HepG2 (cell line): Measurements from ENCODE around the gene OVOL3. TPM values are rescaled to one million over a fixed set of nuclear protein-coding genes. Genes with fewer than 3 reads are reported as not detected.
"Not testable (repeated sequence)": the region's sequence is repeated elsewhere in the genome, so short reads cannot be mapped to it uniquely, and the experiment has no call there.

ENCODE experiments used
- ATAC-seq: fragments of 200-7000 bp; cut with Tn5 transposase; 3 replicates; pipeline ENCODE4 v1.9.1; 2020; ENCODE audit warnings: mild to moderate bottlenecking, moderate library complexity
- BruUV-seq: library from RNA; stranded (reverse); fragments of 400-500 nt; replicated peaks from 2 replicates; lab custom pipeline; 2021; lab: Mats Ljungman, UMichigan
- CTCF ChIA-PET: fragments of 300-600 bp; formaldehyde crosslinking; extraction: SDS; loops from one replicate; lab custom pipeline; 2021; ENCODE audit warnings: low total read pairs, inconsistent platforms, low intra/inter-chr PET ratio; lab: Yijun Ruan, JAX
- POLR2A ChIA-PET: fragments of 350-600 bp; sonication (Branson Sonifier 250); formaldehyde crosslinking; loops from one replicate; lab custom pipeline; 2020; ENCODE audit warnings: antibody characterized with exemption, inconsistent platforms; lab: Yijun Ruan, JAX
- DNase-seq: peaks from one replicate; pipeline ENCODE4 v3.0.0-alpha.2; 2015; ENCODE audit warnings: low spot score
- FAIRE-seq: peaks from 3 replicates; lab custom pipeline; 2011; peaks lifted over from hg19 to GRCh38; lab: Jason Lieb, UNC
- H2AFZ ChIP-seq: one replicate; pipeline ENCODE4 v1.6.1; 2011; ENCODE audit warnings: low read length, inconsistent platforms
- H3K27ac ChIP-seq: fragments of 300-600 bp; 3 replicates; pipeline ENCODE4 v1.8.0; 2011; ENCODE audit warnings: mixed run types, mild to moderate bottlenecking, mixed read lengths, low read length, inconsistent platforms; ENCODE audit not compliant: insufficient read depth; ENCODE audit errors: extremely low read length
- H3K27me3 ChIP-seq, 2 experiments: fragments of 200-600 bp in 1 of 2; 2 replicates in 1 of 2; 3 replicates in 1 of 2; pipeline versions ENCODE4 v1.6.0 to v1.8.0; 2011; ENCODE audit warnings: low read length in 2 of 2, mild to moderate bottlenecking in 2 of 2, moderate library complexity in 2 of 2, inconsistent platforms in 1 of 2; ENCODE audit not compliant: insufficient read depth in 2 of 2, control insufficient read depth in 1 of 2
- H3K36me3 ChIP-seq, 2 experiments: fragments of 200-600 bp in 1 of 2; replicated peaks in 1 of 2; 2 replicates in 1 of 2; 3 replicates in 1 of 2; pipeline versions ENCODE4 v1.5.1 to v1.8.0; 2011; ENCODE audit warnings: low read length in 2 of 2, inconsistent platforms in 1 of 2; ENCODE audit not compliant: insufficient read depth in 2 of 2, control insufficient read depth in 1 of 2
- H3K4me1 ChIP-seq: 2 replicates; pipeline ENCODE4 v1.5.1; 2012; ENCODE audit warnings: low read length, inconsistent platforms; ENCODE audit not compliant: insufficient read depth
- H3K4me2 ChIP-seq: 2 replicates; pipeline ENCODE4 v1.6.0; 2011; ENCODE audit warnings: low read depth, low read length, inconsistent platforms
- H3K4me3 ChIP-seq, 3 experiments: fragments of 200-600 bp in 1 of 3; sonication (generic), shearing (Covaris generic) in 1 of 3; replicated peaks in 1 of 3; 2 replicates each; pipeline ENCODE4 v1.5.1; 2011 to 2016; ENCODE audit warnings: low read length in 3 of 3, inconsistent platforms in 2 of 3, low read depth in 2 of 3, mild to moderate bottlenecking in 2 of 3, control low read depth in 1 of 3, mixed read lengths in 1 of 3; ENCODE audit not compliant: insufficient read depth in 1 of 3
- H3K79me2 ChIP-seq: one replicate; pipeline ENCODE4 v1.6.1; 2011; ENCODE audit warnings: low read length, inconsistent platforms; ENCODE audit not compliant: insufficient read depth
- H3K9ac ChIP-seq: 2 replicates; pipeline ENCODE4 v1.6.0; 2011; ENCODE audit warnings: mild to moderate bottlenecking, low read depth, low read length, inconsistent platforms; ENCODE audit not compliant: insufficient read depth
- H3K9me3 ChIP-seq: 2 replicates; pipeline ENCODE4 v1.5.1; 2012; ENCODE audit warnings: mild to moderate bottlenecking, low read length
- H4K20me1 ChIP-seq: 2 replicates; pipeline ENCODE4 v1.6.0; 2011; ENCODE audit warnings: inconsistent platforms, mild to moderate bottlenecking, low read length, moderate library complexity; ENCODE audit not compliant: insufficient read depth
- MYC ChIP-seq: sonication (generic); formaldehyde crosslinking; IDR thresholded peaks from 2 replicates; pipeline ENCODE4 v1.9.0; 2021; ENCODE audit warnings: missing genetic modification reagents, borderline replicate concordance
- ZBTB46 ChIP-seq: sonication (generic); formaldehyde crosslinking; IDR thresholded peaks from 2 replicates; pipeline ENCODE4 v1.4.0; 2020; ENCODE audit warnings: mild to moderate bottlenecking, missing genetic modification reagents, borderline replicate concordance
- ZMYM4 ChIP-seq: sonication (generic); formaldehyde crosslinking; IDR thresholded peaks from 2 replicates; pipeline ENCODE4 v1.8.1; 2023; ENCODE audit warnings: mild to moderate bottlenecking, missing genetic modification reagents
- WGBS: methylation state at CpG from one replicate; pipeline ENCODE4 v1.1.6; 2017; ENCODE audit warnings: low lambda C conversion rate; 5-methylcytosine and 5-hydroxymethylcytosine counted together
- in situ Hi-C: cut with HindIII; loops from 2 replicates; pipeline ENCODE4 v1.10.0; 2017; ENCODE audit warnings: low pct_unique_long_range_greater_than_20kb; ENCODE audit not compliant: extremely low pct_ligation_motif_present
- intact Hi-C: fragments of 100-400 bp; cut with micrococcal nuclease; formaldehyde crosslinking; loops from one replicate; pipeline ENCODE4 v1.10.0; 2022; ENCODE audit not compliant: unreplicated experiment
- polyA plus RNA-seq, 8 experiments: library from polyadenylated mRNA; depleted of rRNA in 3 of 8; stranded (reverse) in 7 of 8; unstranded in 1 of 8; fragments of >200 nt; fragmentation: Illumina TruSeq in 4 of 8; extraction: Trizol in 4 of 8; gene quantifications; 2 replicates each; pipeline versions ENCODE4 v1.2.1 to v1.2.3, GENCODE V29; 2011 to 2016; ENCODE audit warnings: low read depth in 4 of 8, missing spikeins in 1 of 8, mixed read lengths in 1 of 8; ENCODE audit not compliant: insufficient read depth in 1 of 8
- total RNA-seq, 5 experiments: library from RNA; depleted of rRNA; stranded (reverse); fragments of >200 nt; fragmentation: Illumina TruSeq; extraction: Trizol; gene quantifications; 2 replicates each; pipeline ENCODE4 v1.2.3, GENCODE V29; 2016; ENCODE audit warnings: low read depth in 1 of 5
- TF ChIP-seq, protein P1 (sequence below): sonication (generic); formaldehyde crosslinking; IDR thresholded peaks from 2 replicates; pipeline ENCODE4 v1.9.0; 2022; ENCODE audit warnings: low read depth, missing genetic modification reagents
- TF ChIP-seq, protein P2 (sequence below): sonication (generic); formaldehyde crosslinking; IDR thresholded peaks from 2 replicates; pipeline ENCODE4 v1.8.1; 2022; ENCODE audit warnings: low read depth, mild to moderate bottlenecking, missing genetic modification reagents

Gene OVOL3
- total and polyA plus RNA-seq, 2 of the 13 experiments (the other 11 are each of a cell fraction or from before 2014, with no cell fraction given): not detected

DNA sequence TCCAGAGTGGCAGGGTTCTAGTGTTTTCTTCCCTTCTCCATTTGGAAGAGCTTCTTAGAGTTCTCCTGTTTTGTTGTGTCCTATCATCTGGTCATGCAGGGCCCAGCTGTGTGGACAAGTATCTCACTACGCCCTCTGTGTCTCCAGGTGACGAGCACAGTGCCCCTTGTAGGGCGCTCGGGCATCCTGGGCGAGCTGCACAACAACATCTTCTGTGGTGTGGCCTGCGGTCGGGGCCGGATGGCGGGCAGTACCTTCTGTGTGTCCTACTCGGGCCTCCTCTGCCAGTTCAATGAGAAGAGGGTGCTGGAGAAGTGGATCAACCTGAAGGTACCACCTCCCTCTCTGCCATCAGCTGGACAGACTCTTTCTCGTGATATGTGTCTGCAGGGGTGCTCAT, 43.3 kb upstream of the OVOL3 start (continued):
- TF ChIP-seq, protein P1, sequence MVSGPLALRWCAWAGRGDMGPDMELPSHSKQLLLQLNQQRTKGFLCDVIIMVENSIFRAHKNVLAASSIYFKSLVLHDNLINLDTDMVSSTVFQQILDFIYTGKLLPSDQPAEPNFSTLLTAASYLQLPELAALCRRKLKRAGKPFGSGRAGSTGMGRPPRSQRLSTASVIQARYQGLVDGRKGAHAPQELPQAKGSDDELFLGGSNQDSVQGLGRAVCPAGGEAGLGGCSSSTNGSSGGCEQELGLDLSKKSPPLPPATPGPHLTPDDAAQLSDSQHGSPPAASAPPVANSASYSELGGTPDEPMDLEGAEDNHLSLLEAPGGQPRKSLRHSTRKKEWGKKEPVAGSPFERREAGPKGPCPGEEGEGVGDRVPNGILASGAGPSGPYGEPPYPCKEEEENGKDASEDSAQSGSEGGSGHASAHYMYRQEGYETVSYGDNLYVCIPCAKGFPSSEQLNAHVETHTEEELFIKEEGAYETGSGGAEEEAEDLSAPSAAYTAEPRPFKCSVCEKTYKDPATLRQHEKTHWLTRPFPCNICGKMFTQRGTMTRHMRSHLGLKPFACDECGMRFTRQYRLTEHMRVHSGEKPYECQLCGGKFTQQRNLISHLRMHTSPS (CRISPR knock-in tag): no peak
- TF ChIP-seq ZBTB46 (CRISPR knock-in tag) (no peak), MYC (CRISPR knock-in tag) (no peak), ZMYM4 (CRISPR knock-in tag) (no peak)
- TF ChIP-seq, protein P2, sequence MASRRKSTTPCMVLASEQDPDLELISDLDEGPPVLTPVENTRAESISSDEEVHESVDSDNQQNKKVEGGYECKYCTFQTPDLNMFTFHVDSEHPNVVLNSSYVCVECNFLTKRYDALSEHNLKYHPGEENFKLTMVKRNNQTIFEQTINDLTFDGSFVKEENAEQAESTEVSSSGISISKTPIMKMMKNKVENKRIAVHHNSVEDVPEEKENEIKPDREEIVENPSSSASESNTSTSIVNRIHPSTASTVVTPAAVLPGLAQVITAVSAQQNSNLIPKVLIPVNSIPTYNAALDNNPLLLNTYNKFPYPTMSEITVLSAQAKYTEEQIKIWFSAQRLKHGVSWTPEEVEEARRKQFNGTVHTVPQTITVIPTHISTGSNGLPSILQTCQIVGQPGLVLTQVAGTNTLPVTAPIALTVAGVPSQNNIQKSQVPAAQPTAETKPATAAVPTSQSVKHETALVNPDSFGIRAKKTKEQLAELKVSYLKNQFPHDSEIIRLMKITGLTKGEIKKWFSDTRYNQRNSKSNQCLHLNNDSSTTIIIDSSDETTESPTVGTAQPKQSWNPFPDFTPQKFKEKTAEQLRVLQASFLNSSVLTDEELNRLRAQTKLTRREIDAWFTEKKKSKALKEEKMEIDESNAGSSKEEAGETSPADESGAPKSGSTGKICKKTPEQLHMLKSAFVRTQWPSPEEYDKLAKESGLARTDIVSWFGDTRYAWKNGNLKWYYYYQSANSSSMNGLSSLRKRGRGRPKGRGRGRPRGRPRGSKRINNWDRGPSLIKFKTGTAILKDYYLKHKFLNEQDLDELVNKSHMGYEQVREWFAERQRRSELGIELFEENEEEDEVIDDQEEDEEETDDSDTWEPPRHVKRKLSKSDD (CRISPR knock-in tag): no peak

GRCh38 chr19:36068810-36069499, 42.0 kb upstream of the OVOL3 start:
- H2AFZ ChIP-seq, in situ Hi-C loops, H3K9ac ChIP-seq, BruUV-seq, ATAC-seq, CTCF ChIA-PET, POLR2A ChIA-PET, H3K4me3 ChIP-seq, H3K27ac ChIP-seq, H3K4me2 ChIP-seq, H4K20me1 ChIP-seq, H3K27me3 ChIP-seq, H3K4me1 ChIP-seq, DNase-seq, intact Hi-C loops, H3K9me3 ChIP-seq, H3K79me2 ChIP-seq, FAIRE-seq: not testable (repeated sequence)
- 98% methylated on average over 24 of the region's 57 CpGs for WGBS
- H3K36me3 ChIP-seq: peaks cover 19 to 64% of the 10 kb centered on the region in 2 experiments
